B cell (primary cell): ENCODE results near the gene D2HGDH. TPM values are rescaled to one million over a fixed set of nuclear protein-coding genes. Genes with fewer than 3 reads are reported as not detected.
A peak's percentile ranks its signal among the peaks of the same experiment; 100 is the strongest.

Experiments used
- ATAC-seq: fragments of 200-7000 bp; cut with Tn5 transposase; one replicate; pipeline ENCODE4 v1.10.0; 2021; ENCODE audit warnings: low read depth, mild to moderate bottlenecking, moderate number of reproducible peaks, moderate library complexity
- CTCF ChIA-PET: fragments of 350-600 bp; sonication (Branson Sonifier 250); formaldehyde crosslinking; loops from one replicate; lab custom pipeline; 2021; ENCODE audit warnings: antibody characterized with exemption, inconsistent platforms; lab: Charles Lee
- POLR2A ChIA-PET: fragments of 350-600 bp; sonication (Branson Sonifier 250); formaldehyde crosslinking; loops from one replicate; lab custom pipeline; 2021; ENCODE audit warnings: antibody characterized with exemption; lab: Charles Lee
- DNase-seq: peaks from one replicate; pipeline ENCODE4 v3.0.0; 2013
- H2AFZ ChIP-seq: 2 replicates; pipeline ENCODE4 v1.6.1; 2012; ENCODE audit warnings: mild to moderate bottlenecking, low read depth, low read length; ENCODE audit not compliant: insufficient read depth, poor library complexity, severe bottlenecking
- H3K27ac ChIP-seq, 2 donors: 1 replicate in 1 of 2; 2 replicates in 1 of 2; pipeline ENCODE4 v1.5.1; 2012 to 2013; ENCODE audit warnings: low read length in 2 of 2, mild to moderate bottlenecking in 2 of 2, moderate library complexity in 1 of 2
- H3K27me3 ChIP-seq, 4 experiments: fragments of 200-600 bp in 1 of 4; sonication (generic) in 1 of 4; replicated peaks in 1 of 4; 1 replicate in 2 of 4; 2 replicates in 2 of 4; pipeline versions ENCODE4 v1.6.1 to v1.7.0; 2013 to 2016; ENCODE audit warnings: low read length in 3 of 4, mild to moderate bottlenecking in 2 of 4, mixed read lengths in 1 of 4, moderate library complexity in 1 of 4; ENCODE audit not compliant: insufficient read depth in 4 of 4, control insufficient read depth in 3 of 4; ENCODE audit errors: control extremely low read depth in 1 of 4
- H3K36me3 ChIP-seq, 2 experiments: replicated peaks in 1 of 2; 1 replicate in 1 of 2; 2 replicates in 1 of 2; pipeline versions ENCODE4 v1.6.1 to v1.7.1; 2013; ENCODE audit warnings: low read length in 1 of 2; ENCODE audit not compliant: insufficient read depth in 2 of 2, control insufficient read depth in 1 of 2; ENCODE audit errors: control extremely low read depth in 1 of 2, extremely low read depth in 1 of 2
- H3K4me1 ChIP-seq, 2 donors: fragments of 200-600 bp in 1 of 2; sonication (generic) in 1 of 2; 1 replicate in 1 of 2; 2 replicates in 1 of 2; pipeline versions ENCODE4 v1.5.1 to v1.6.1; 2013 to 2017; ENCODE audit warnings: low read length in 2 of 2; ENCODE audit not compliant: control insufficient read depth in 2 of 2, insufficient read depth in 2 of 2
- H3K4me2 ChIP-seq: replicated peaks from 2 replicates; pipeline ENCODE3; 2012; ENCODE audit warnings: mild to moderate bottlenecking, low read depth, low read length; ENCODE audit not compliant: poor library complexity, severe bottlenecking
- H3K4me3 ChIP-seq, 5 experiments: fragments of 200-600 bp in 1 of 5; sonication (generic) in 1 of 5; 1 replicate in 3 of 5; 2 replicates in 2 of 5; pipeline versions ENCODE4 v1.5.1 to v1.7.0; 2011 to 2016; ENCODE audit warnings: low read length in 4 of 5, mild to moderate bottlenecking in 4 of 5, low read depth in 2 of 5, control low read depth in 1 of 5, moderate library complexity in 1 of 5; ENCODE audit not compliant: insufficient read depth in 1 of 5; ENCODE audit errors: control extremely low read depth in 1 of 5, extremely low read depth in 1 of 5
- H3K79me2 ChIP-seq: fragments of 200-600 bp; sonication (generic); one replicate; pipeline ENCODE4 v1.6.0; 2016; ENCODE audit warnings: low read length; ENCODE audit not compliant: control insufficient read depth, insufficient read depth
- H3K9ac ChIP-seq: fragments of 200-600 bp; sonication (generic); 2 replicates; pipeline ENCODE4 v1.6.1; 2017; ENCODE audit warnings: mild to moderate bottlenecking, low read length, moderate library complexity
- H3K9me3 ChIP-seq, 3 donors: one replicate each; pipeline versions ENCODE4 v1.6.1 to v1.7.1; 2013; ENCODE audit warnings: low read length in 2 of 3; ENCODE audit not compliant: control insufficient read depth in 2 of 3, insufficient read depth in 1 of 3; ENCODE audit errors: control extremely low read depth in 1 of 3
- H4K20me1 ChIP-seq: 2 replicates; pipeline ENCODE4 v1.6.0; 2012; ENCODE audit warnings: mild to moderate bottlenecking, low read length; ENCODE audit not compliant: insufficient read depth, control insufficient read depth, poor library complexity, severe bottlenecking
- H3K27ac Mint-ChIP-seq: one replicate; pipeline ENCODE4 v1.8.0; 2021; ENCODE audit warnings: mixed read lengths
- H3K27me3 Mint-ChIP-seq: one replicate; pipeline ENCODE4 v1.8.0; 2021; ENCODE audit warnings: mixed read lengths
- H3K4me1 Mint-ChIP-seq: one replicate; pipeline ENCODE4 v1.8.0; 2021; ENCODE audit warnings: mixed read lengths
- H3K4me3 Mint-ChIP-seq: one replicate; pipeline ENCODE4 v1.8.0; 2021; ENCODE audit warnings: mixed read lengths
- H3K9me3 Mint-ChIP-seq: one replicate; pipeline ENCODE4 v1.8.0; 2022; ENCODE audit warnings: mixed read lengths; ENCODE audit not compliant: insufficient read depth
- EZH2 ChIP-seq: IDR thresholded peaks from 2 replicates; pipeline ENCODE4 v1.6.1; 2012; ENCODE audit warnings: borderline replicate concordance, low read depth, mild to moderate bottlenecking, moderate library complexity, low read length; ENCODE audit not compliant: insufficient read depth, poor library complexity, severe bottlenecking
- WGBS: methylation state at CpG from one replicate; pipeline ENCODE4 v1.1.5; 2013; ENCODE audit warnings: missing lambda C conversion rate; ENCODE audit not compliant: insufficient coverage; 5-methylcytosine and 5-hydroxymethylcytosine counted together
- intact Hi-C: fragments of 100-400 bp; cut with micrococcal nuclease; formaldehyde crosslinking; loops from one replicate; pipeline ENCODE4 v1.10.0; 2022
- polyA plus RNA-seq: library from polyadenylated mRNA; depleted of rRNA; stranded (reverse); fragments of >200 nt; gene quantifications from 2 replicates; pipeline ENCODE4 v1.2.3, GENCODE V29; 2012
- total RNA-seq, 2 donors: library from RNA; stranded (reverse); fragments of 120-200 nt in 1 of 2; gene quantifications; 1 replicate in 1 of 2; 2 replicates in 1 of 2; pipeline versions ENCODE4 v1.2.3 to v1.2.4, GENCODE V29; 2013 to 2022
- TF ChIP-seq, protein P1 (sequence below): fragments of 200-600 bp; IDR thresholded peaks from one replicate; pipeline ENCODE4 v1.8.0; 2022; ENCODE audit warnings: antibody characterized with exemption, mild to moderate bottlenecking

D2HGDH gene
- total and polyA plus RNA-seq, 2 donors (not counting 1 experiment from before 2014, with no cell fraction given) = 44.0 to 67.7 TPM

DNA sequence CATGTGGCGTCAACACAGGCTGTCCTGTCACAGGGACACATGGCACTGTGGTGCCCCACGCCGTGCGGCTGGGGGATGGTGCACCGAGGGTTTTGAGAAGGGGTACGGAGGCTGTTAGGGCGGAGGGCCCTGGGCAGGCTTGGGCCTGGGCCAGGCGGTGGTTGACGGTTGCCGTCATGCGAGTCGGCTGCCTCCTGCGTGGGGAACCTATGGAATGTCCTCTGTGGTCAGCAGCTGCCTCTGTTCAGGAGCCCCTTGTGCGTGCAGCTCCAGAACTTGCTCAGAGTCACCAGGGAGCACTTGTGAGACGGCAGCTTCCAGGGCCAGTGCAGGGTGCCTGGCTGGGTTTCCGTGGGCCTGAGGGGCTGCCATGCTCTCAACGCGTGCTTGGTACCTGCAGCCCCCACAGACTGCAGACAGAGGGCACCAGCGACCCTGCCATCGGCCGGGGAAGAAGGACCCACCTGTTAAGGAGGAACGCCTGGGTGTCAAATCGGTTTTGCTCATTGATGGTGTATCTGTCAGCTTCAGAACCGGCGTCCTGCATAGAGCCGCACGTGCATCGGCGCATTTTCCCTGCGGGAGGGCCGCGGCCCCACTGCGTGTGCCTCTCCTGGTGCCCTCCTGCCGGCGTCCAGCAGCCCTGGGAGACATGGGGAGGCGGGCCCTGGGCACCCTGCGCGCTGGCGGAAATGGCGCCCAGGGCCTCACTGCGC lies 10.0 kb upstream of the D2HGDH start:
- no peak overlapping the region for H3K9ac ChIP-seq
- TF ChIP-seq EZH2 = no peak
- TF ChIP-seq, protein P1, sequence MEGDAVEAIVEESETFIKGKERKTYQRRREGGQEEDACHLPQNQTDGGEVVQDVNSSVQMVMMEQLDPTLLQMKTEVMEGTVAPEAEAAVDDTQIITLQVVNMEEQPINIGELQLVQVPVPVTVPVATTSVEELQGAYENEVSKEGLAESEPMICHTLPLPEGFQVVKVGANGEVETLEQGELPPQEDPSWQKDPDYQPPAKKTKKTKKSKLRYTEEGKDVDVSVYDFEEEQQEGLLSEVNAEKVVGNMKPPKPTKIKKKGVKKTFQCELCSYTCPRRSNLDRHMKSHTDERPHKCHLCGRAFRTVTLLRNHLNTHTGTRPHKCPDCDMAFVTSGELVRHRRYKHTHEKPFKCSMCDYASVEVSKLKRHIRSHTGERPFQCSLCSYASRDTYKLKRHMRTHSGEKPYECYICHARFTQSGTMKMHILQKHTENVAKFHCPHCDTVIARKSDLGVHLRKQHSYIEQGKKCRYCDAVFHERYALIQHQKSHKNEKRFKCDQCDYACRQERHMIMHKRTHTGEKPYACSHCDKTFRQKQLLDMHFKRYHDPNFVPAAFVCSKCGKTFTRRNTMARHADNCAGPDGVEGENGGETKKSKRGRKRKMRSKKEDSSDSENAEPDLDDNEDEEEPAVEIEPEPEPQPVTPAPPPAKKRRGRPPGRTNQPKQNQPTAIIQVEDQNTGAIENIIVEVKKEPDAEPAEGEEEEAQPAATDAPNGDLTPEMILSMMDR = peak; percentile 38
- Mint-ChIP-seq H3K27me3 (no peaks in the 10 kb centered on the region), H3K4me3 (no peak overlapping the region), H3K27ac (no peak overlapping the region), H3K4me1 (no peaks in the 10 kb centered on the region), H3K9me3 (no peaks in the 10 kb centered on the region)
- ChIA-PET POLR2A (no interaction called here), CTCF (interaction anchor here (1.6 to 1.7 kb wide), 2 partner anchors 21 to 154 kb away, joined by 3 to 5 read pairs; no protein-coding TSS in a partner anchor)
- H3K4me1 ChIP-seq = no peaks in the 10 kb centered on the region
- intact Hi-C loops = no loop called here
- peaks cover 14% of the 10 kb centered on the region for H3K79me2 ChIP-seq
- DNase-seq = peak; percentile 43
- no peaks in the 10 kb centered on the region for H3K27me3 ChIP-seq
- WGBS = 98% methylated on average over 41 of the region's 41 CpGs
- H3K36me3 ChIP-seq = peaks cover 2 to 37% of the 10 kb centered on the region in 2 experiments
- H4K20me1 ChIP-seq = no peaks in the 10 kb centered on the region
- no peak overlapping the region for H3K4me3 ChIP-seq
- no peak for ATAC-seq
- no peak overlapping the region for H3K4me2 ChIP-seq
- H2AFZ ChIP-seq = no peak overlapping the region
- peaks cover 0 to 17% (median 5%) of the 10 kb centered on the region in 3 donors for H3K9me3 ChIP-seq
- no peak overlapping the region for H3K27ac ChIP-seq
